ENCODE measurements around the gene RPS18. TPM values are rescaled to one million over a fixed set of nuclear protein-coding genes. Genes with fewer than 3 reads are reported as not detected.
"Not testable (repeated sequence)": the region's sequence is repeated elsewhere in the genome, so short reads cannot be mapped to it uniquely, and the experiment has no call there.

Gene RPS18
- total RNA-seq, 4 donors from 2014 or later = 1,642 to 3,082 (median 2,562) TPM

DNA sequence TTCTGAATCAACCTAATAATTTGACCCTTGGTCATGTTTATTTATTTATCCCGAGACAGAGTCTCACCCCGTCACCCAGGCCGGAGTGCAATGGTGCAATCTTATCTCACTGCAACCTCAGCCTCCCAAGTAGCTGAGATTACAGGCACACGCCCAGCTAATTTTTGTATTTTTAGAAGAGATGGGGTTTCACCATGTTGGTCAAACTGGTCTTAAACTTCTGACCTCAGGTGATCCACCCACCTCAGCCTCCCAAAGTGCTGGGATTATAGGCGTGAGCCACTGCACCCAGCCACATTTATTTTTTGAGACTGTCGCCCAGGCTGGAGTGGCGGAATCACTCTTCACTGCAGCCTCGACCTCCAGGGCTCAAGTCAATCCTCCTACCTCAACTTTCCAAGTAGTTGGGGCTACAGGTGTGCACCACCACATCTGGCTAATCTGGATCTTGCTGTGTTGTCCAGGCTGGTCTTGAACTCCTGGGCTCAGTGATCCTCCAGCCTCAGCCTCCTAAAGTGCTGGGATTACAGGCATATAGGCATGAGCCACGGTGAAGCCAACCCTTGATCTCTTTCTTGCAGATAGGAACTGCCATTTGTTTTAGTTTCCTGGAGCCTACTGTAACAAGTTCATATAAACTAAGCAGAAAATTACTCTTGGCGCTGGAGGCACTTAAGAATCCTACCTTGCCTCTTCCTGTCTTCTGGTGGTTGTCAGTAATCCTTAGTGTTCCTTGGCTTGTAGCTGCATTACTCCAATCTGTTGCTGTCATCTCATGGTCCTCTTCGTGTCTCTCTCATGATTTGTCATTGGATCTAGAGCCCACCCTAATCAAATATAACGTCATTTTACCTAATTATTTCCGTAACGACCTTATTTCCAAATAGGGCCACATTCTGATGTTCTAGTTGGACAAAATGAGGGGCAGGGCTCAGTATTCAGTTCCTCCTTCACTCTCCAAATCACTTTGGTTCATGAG, 2.3 kb downstream of the RPS18 start:
- 56% methylated on average over 13 of the region's 14 CpGs for WGBS
- TF ChIP-seq CTCF (IDR thresholded peaks at IDR 0.05) (no peak), EP300 (IDR thresholded peaks at IDR 0.05) (no peak), POLR2A (IDR thresholded peaks at IDR 0.05; ENCODE audit: low read depth) (no peak), POLR2AphosphoS5 (IDR thresholded peaks at IDR 0.05) (no peak)
- Histone ChIP-seq H3K4me3 (no peak overlapping the region), H3K4me1 (peaks cover 63 to 89% (median 80%) of the 10 kb centered on the region in 4 donors), H3K27me3 (no peaks in the 10 kb centered on the region), H3K9me3 (no peaks in the 10 kb centered on the region), H3K27ac (replicated peaks in 1 of 4) (peak overlapping the region in 1 of 4 donors; percentile 18), H3K36me3 (peaks cover 18 to 53% (median 41%) of the 10 kb centered on the region in 4 donors)
- intact Hi-C loops (cut with DNase I) = loop anchor here (5.0 kb wide), 1 partner anchor 38 kb away; the partner anchor contains the start of gene TAPBP
- no peak for DNase-seq (ENCODE audit: extremely low spot score)

DNA sequence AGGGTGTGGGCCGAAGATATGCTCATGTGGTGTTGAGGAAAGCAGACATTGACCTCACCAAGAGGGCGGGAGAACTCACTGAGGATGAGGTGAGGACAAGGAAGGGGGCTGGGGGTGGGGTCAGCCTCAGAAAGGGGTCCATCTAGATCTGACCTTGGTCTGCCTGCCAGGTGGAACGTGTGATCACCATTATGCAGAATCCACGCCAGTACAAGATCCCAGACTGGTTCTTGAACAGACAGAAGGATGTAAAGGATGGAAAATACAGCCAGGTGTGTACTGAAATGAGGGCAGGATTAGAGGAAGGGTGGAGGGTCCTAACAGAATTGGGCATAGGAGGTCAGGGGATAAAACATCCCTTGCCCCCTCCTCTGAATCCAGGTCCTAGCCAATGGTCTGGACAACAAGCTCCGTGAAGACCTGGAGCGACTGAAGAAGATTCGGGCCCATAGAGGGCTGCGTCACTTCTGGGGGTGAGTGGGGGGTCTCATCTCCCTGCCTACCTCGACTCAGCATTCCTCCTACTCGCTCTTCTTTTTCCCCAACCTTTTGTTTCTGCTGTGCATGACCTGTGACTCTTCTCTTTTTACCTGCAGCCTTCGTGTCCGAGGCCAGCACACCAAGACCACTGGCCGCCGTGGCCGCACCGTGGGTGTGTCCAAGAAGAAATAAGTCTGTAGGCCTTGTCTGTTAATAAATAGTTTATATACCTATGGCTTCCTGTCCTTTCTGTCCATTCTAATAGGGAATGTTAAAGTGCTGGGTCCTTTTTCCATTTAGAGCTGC, 4.1 kb downstream of the RPS18 start:
- intact Hi-C loops (cut with DNase I); H3K27me3 ChIP-seq; H3K9me3 ChIP-seq; DNase-seq (ENCODE audit: extremely low spot score): not testable (repeated sequence)
- H3K36me3 ChIP-seq = peaks cover 18 to 61% (median 56%) of the 10 kb centered on the region in 4 donors
- peak overlapping the region; percentile 73 to 79 (median 78) for H3K4me3 ChIP-seq
- H3K27ac ChIP-seq (replicated peaks in 1 of 4) = peak overlapping the region; percentile 83 to 93 (median 90)
- H3K4me1 ChIP-seq = peaks cover 54 to 77% (median 70%) of the 10 kb centered on the region in 4 donors
- WGBS = 73% methylated on average over 16 of the region's 16 CpGs

GRCh38 chr6:33276581-33276863, 4.6 kb downstream of the RPS18 start:
- Histone ChIP-seq H3K27me3 (no peaks in the 10 kb centered on the region), H3K9me3 (no peaks in the 10 kb centered on the region), H3K4me3 (peak overlapping the region; percentile 73 to 79 (median 78)), H3K27ac (replicated peaks in 1 of 4) (peak overlapping the region; percentile 83 to 93 (median 90)), H3K4me1 (peaks cover 53 to 75% (median 68%) of the 10 kb centered on the region in 4 donors), H3K36me3 (peaks cover 18 to 66% (median 59%) of the 10 kb centered on the region in 4 donors)
- TF ChIP-seq CTCF (IDR thresholded peaks at IDR 0.05) = no peak
- no peak for TF ChIP-seq EP300 (IDR thresholded peaks at IDR 0.05)
- no peak for TF ChIP-seq POLR2A (IDR thresholded peaks at IDR 0.05; ENCODE audit: low read depth)
- no peak for TF ChIP-seq POLR2AphosphoS5 (IDR thresholded peaks at IDR 0.05)
- DNase-seq (ENCODE audit: extremely low spot score) = no peak
- intact Hi-C loops (cut with DNase I) = no loop called here

- Histone ChIP-seq H3K9me3 (no peaks in the 10 kb centered on the region), H3K27ac (replicated peaks in 1 of 4) (peak within 1 kb of the TSS; percentile 83 to 93 (median 90)), H3K4me3 (peak within 1 kb of the TSS; percentile 73 to 79 (median 78)), H3K4me1 (peaks cover 53 to 73% (median 68%) of the 10 kb centered on the region in 4 donors), H3K27me3 (no peaks in the 10 kb centered on the region), H3K36me3 (peaks cover 18 to 72% (median 65%) of the 10 kb centered on the region in 4 donors)
- intact Hi-C loops (cut with DNase I) = no loop called here
- peak; percentile 67 to 82 for TF ChIP-seq POLR2AphosphoS5 (IDR thresholded peaks at IDR 0.05)
- TF ChIP-seq EP300 (IDR thresholded peaks at IDR 0.05) = no peak
- peak; percentile 16 for TF ChIP-seq POLR2A (IDR thresholded peaks at IDR 0.05; ENCODE audit: low read depth)
- TF ChIP-seq CTCF (IDR thresholded peaks at IDR 0.05) = peak; percentile 42 to 68 (median 56)
- DNase-seq (ENCODE audit: extremely low spot score) = peak; percentile 95
- under 1% methylated on average over 23 of the region's 80 CpGs for WGBS
Measured at GRCh38 chr6:33276864-33277662, 5.2 kb downstream of the RPS18 start, which contains the start of gene B3GALT4. Gene B3GALT4, plus strand, starts transcription at chr6:33277123. Its CDS starts 297 bp downstream, at chr6:33277420.

Measured in esophagus muscularis mucosa (tissue), 4 donors.